Lower leg skin (tissue), 3 donors: ENCODE results near the gene FBLN2.

ENCODE experiments used
- POLR2A ChIP-seq, 2 donors: fragments of 450-650 bp; IDR thresholded peaks; one replicate each; pipeline ENCODE4 v1.6.1; 2016 to 2017; ENCODE audit warnings: antibody characterized with exemption in 2 of 2, mild to moderate bottlenecking in 1 of 2, moderate library complexity in 1 of 2
- TF ChIP-seq, protein P1 (sequence below), 3 donors: fragments of 450-650 bp; IDR thresholded peaks; one replicate each; pipeline ENCODE4 v1.5.1; 2016; ENCODE audit warnings: antibody characterized with exemption in 3 of 3, mild to moderate bottlenecking in 3 of 3, moderate library complexity in 2 of 3

- TF ChIP-seq, protein P1, sequence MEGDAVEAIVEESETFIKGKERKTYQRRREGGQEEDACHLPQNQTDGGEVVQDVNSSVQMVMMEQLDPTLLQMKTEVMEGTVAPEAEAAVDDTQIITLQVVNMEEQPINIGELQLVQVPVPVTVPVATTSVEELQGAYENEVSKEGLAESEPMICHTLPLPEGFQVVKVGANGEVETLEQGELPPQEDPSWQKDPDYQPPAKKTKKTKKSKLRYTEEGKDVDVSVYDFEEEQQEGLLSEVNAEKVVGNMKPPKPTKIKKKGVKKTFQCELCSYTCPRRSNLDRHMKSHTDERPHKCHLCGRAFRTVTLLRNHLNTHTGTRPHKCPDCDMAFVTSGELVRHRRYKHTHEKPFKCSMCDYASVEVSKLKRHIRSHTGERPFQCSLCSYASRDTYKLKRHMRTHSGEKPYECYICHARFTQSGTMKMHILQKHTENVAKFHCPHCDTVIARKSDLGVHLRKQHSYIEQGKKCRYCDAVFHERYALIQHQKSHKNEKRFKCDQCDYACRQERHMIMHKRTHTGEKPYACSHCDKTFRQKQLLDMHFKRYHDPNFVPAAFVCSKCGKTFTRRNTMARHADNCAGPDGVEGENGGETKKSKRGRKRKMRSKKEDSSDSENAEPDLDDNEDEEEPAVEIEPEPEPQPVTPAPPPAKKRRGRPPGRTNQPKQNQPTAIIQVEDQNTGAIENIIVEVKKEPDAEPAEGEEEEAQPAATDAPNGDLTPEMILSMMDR (IDR thresholded peaks at IDR 0.05): peak in 2 of 3 donors; percentile 4 to 82
- no peak for TF ChIP-seq POLR2A (IDR thresholded peaks at IDR 0.05)
Measured at GRCh38 chr3:13648060-13649001, 99.4 kb downstream of the FBLN2 start.
